OCI-LY3 (cell line): Measurements from ENCODE around the gene MT1HL1.

Source experiments
- H2AFZ ChIP-seq: fragments of 200-600, 300-600 bp; shearing (Covaris generic); 2 replicates; pipeline ENCODE4 v1.6.0; 2014; ENCODE audit warnings: antibody characterized with exemption, low read depth, low read length
- H3K27ac ChIP-seq: fragments of 200-600, 300-600 bp; sonication (generic); 2 replicates; pipeline ENCODE4 v1.5.1; 2014; ENCODE audit warnings: mild to moderate bottlenecking, low read length, moderate library complexity, mixed read lengths
- H3K27me3 ChIP-seq: fragments of 200-600, 300-600 bp; sonication (generic); 2 replicates; pipeline ENCODE4 v1.6.1; 2014; ENCODE audit warnings: low read depth, low read length, mixed read lengths
- H3K36me3 ChIP-seq: fragments of 200-600, 300-600 bp; sonication (generic); replicated peaks from 2 replicates; pipeline ENCODE3; 2014; ENCODE audit warnings: low read depth, low read length, mixed read lengths
- H3K4me1 ChIP-seq: fragments of 300-600, 200-600 bp; sonication (generic); 2 replicates; pipeline ENCODE4 v1.6.1; 2014; ENCODE audit warnings: low read length, mixed read lengths
- H3K4me2 ChIP-seq: fragments of 200-600, 300-600 bp; sonication (generic); 2 replicates; pipeline ENCODE4 v1.6.1; 2014; ENCODE audit warnings: low read length, mixed read lengths
- H3K4me3 ChIP-seq: fragments of 300-600, 200-600 bp; sonication (generic); 2 replicates; pipeline ENCODE4 v1.5.1; 2014; ENCODE audit warnings: antibody characterized with exemption, mild to moderate bottlenecking, low read length, moderate library complexity
- H3K79me2 ChIP-seq: fragments of 300-600, 200-600 bp; shearing (Covaris generic); 2 replicates; pipeline ENCODE4 v1.6.1; 2014; ENCODE audit warnings: mild to moderate bottlenecking, low read length, mixed read lengths
- H3K9ac ChIP-seq: fragments of 300-600, 200-600 bp; shearing (Covaris generic); 2 replicates; pipeline ENCODE4 v1.6.0; 2014; ENCODE audit warnings: mild to moderate bottlenecking, low read length, moderate library complexity
- H3K9me3 ChIP-seq: fragments of 200-600, 300-600 bp; shearing (Covaris generic); 2 replicates; pipeline ENCODE4 v1.6.1; 2014; ENCODE audit warnings: low read length, mixed read lengths; ENCODE audit not compliant: insufficient read depth
- H4K20me1 ChIP-seq: fragments of 200-600, 300-600 bp; sonication (generic); 2 replicates; pipeline ENCODE4 v1.6.1; 2016; ENCODE audit warnings: low read length, mixed read lengths; ENCODE audit not compliant: insufficient read depth
- CTCF ChIP-seq: fragments of 200-600, 300-600 bp; sonication (generic); IDR thresholded peaks from 2 replicates; pipeline ENCODE4 v1.5.1; 2014; ENCODE audit warnings: antibody characterized with exemption, low read length, low read depth
- EZH2phosphoT487 ChIP-seq: fragments of 200-600 bp; shearing (Covaris generic); IDR thresholded peaks from 2 replicates; pipeline ENCODE4 v1.6.1; 2018; ENCODE audit warnings: antibody characterized with exemption, mixed run types, low read depth

MT1HL1 gene

DNA sequence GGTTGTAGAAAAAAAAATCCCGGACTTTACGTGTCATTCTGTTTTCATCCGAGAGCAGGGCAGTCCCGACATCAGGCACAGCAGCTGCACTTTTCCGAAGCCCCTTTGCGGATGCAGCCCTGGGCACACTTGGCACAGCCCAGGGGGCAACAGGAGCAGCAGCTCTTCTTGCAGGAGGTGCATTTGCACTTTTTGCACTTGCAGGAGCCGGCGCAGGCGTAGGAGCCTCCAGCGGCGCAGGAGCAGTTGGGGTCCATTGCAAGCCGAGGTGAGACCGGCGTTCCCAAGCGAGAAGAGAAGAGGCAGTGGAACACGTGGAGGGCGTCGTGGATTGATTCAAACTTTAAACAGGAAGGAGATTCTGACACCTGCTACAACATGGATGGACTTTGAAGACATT is at the start of gene MT1HL1:
MT1HL1 (minus strand) TSS at position 326 of the 400 bp plus-strand sequence; CDS start at position 257, 69 bp downstream.
- H3K4me1 ChIP-seq = no peaks in the 10 kb centered on the region
- H3K27ac ChIP-seq = no peak within 1 kb of the TSS
- H3K79me2 ChIP-seq = no peaks in the 10 kb centered on the region
- no peaks in the 10 kb centered on the region for H3K9me3 ChIP-seq
- H3K4me2 ChIP-seq = no peak within 1 kb of the TSS
- no peaks in the 10 kb centered on the region for H4K20me1 ChIP-seq
- H2AFZ ChIP-seq = no peak within 1 kb of the TSS
- TF ChIP-seq EZH2phosphoT487 (no peak), CTCF (no peak)
- H3K9ac ChIP-seq = no peak within 1 kb of the TSS
- H3K36me3 ChIP-seq = no peaks in the 10 kb centered on the region
- H3K4me3 ChIP-seq = no peak within 1 kb of the TSS
- H3K27me3 ChIP-seq = 0 out of 2 replicates have a peak, but pooled peaks cover 2% of the 10 kb centered on the region

DNA sequence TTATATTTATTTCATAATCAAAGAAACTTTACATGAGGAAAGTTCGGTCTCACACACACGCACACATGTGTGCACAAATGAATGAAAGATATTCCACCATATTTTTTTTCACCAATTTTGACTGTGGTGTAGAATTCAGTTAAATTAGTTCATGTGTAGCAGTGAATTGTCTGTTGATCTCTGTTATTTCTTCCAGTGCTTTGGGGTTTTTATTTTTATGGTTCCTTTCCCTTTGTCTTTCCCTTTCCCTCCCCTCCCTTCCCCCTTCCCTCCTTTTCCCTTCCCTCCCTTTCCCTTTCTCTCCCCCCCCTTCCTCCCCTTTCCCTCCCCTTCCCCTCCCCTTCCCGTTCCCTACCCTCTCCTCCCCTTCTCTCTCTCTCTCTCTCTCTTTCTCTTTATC is 46.7 kb upstream of the MT1HL1 start:
- H3K79me2 ChIP-seq = no peaks in the 10 kb centered on the region
- H3K9ac ChIP-seq = no peak overlapping the region
- no peaks in the 10 kb centered on the region for H4K20me1 ChIP-seq
- TF ChIP-seq EZH2phosphoT487 (no peak), CTCF (no peak)
- H3K27ac ChIP-seq = no peak overlapping the region
- H3K9me3 ChIP-seq = no peaks in the 10 kb centered on the region
- H2AFZ ChIP-seq = no peak overlapping the region
- H3K4me3 ChIP-seq = no peak overlapping the region
- H3K4me1 ChIP-seq = no peaks in the 10 kb centered on the region
- no peaks in the 10 kb centered on the region for H3K36me3 ChIP-seq
- no peak overlapping the region for H3K4me2 ChIP-seq
- H3K27me3 ChIP-seq = peaks cover 45% of the 10 kb centered on the region

DNA sequence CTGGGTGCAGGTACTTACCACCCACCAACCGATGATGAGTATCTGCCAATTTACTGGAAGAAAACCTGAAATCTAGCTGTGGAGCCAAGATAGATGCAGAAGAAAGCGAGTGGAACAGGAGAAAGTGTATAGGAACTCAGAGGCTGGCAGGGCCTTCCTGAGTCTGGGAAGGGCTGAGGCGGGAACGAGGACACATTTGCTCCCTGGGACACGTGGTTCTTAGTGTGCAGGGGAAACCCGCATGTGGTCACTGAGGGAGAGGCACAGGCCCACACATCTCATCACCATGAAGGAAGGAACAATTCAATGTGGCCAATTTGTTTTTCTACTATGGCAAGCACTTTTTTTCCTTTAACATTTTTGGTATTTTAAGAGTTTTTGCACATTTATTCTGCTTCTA is 45.9 kb upstream of the MT1HL1 start:
- no peak overlapping the region for H3K4me3 ChIP-seq
- H3K9me3 ChIP-seq = no peaks in the 10 kb centered on the region
- no peaks in the 10 kb centered on the region for H4K20me1 ChIP-seq
- no peaks in the 10 kb centered on the region for H3K36me3 ChIP-seq
- H3K27ac ChIP-seq = no peak overlapping the region
- peaks cover 45% of the 10 kb centered on the region for H3K27me3 ChIP-seq
- TF ChIP-seq EZH2phosphoT487 = no peak
- TF ChIP-seq CTCF = no peak
- H2AFZ ChIP-seq = no peak overlapping the region
- H3K79me2 ChIP-seq = no peaks in the 10 kb centered on the region
- H3K9ac ChIP-seq = no peak overlapping the region
- no peaks in the 10 kb centered on the region for H3K4me1 ChIP-seq
- H3K4me2 ChIP-seq = no peak overlapping the region

DNA sequence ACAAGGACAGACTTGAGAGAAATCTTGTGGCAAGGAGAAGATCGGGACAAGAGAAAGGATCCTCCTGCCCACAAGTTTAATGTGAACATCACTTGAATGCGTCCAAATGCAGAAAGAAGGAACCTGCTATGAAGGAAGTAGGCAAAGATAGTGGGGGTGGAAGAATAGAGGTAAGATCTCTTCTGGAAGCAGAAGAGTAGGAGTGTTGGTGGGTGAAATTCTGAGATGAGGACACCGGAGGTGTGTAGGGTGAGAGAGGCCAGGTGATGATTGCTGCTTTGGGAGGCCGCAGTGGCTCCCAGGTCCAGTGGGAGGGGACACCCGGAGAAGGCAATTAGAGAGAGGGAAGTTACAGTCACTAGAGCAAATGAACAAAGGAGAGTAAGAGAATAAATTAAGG is 44.6 kb upstream of the MT1HL1 start:
- TF ChIP-seq CTCF (no peak), EZH2phosphoT487 (no peak)
- Histone ChIP-seq H3K36me3 (no peaks in the 10 kb centered on the region), H3K79me2 (no peaks in the 10 kb centered on the region), H3K4me2 (no peak overlapping the region), H3K27ac (no peak overlapping the region), H3K27me3 (peaks cover 42% of the 10 kb centered on the region), H3K9me3 (no peaks in the 10 kb centered on the region), H2AFZ (no peak overlapping the region), H4K20me1 (no peaks in the 10 kb centered on the region), H3K4me3 (no peak overlapping the region), H3K4me1 (no peaks in the 10 kb centered on the region), H3K9ac (no peak overlapping the region)
